RWPE1 (cell line): ENCODE measurements around the gene MEMO1.

Source experiments
- CTCF ChIA-PET: fragments of 350-600 bp; sonication (Branson Sonifier 250); formaldehyde crosslinking; extraction: SDS; loops from one replicate; lab custom pipeline; 2021; lab: Yijun Ruan, JAX
- POLR2A ChIA-PET: fragments of 400-600 bp; formaldehyde crosslinking; extraction: SDS; loops from one replicate; lab custom pipeline; 2020; ENCODE audit warnings: antibody characterized with exemption; ENCODE audit not compliant: low non-redundant PET; lab: Yijun Ruan, JAX
- DNase-seq: peaks from one replicate; pipeline ENCODE4 v3.0.0; 2012; ENCODE audit warnings: low spot score
- H3K27ac ChIP-seq: fragments of 450-650 bp; 2 replicates; pipeline ENCODE4 v1.5.1; 2017
- TF ChIP-seq, protein P1 (sequence below): fragments of 450-650 bp; conservative IDR thresholded peaks from 2 replicates; pipeline ENCODE4 v1.5.1; 2017; ENCODE audit warnings: low read depth, mild to moderate bottlenecking

MEMO1 gene

GRCh38 chr2:31835450-31835849, 175.4 kb downstream of the MEMO1 start:
- ChIA-PET CTCF (no interaction called here), POLR2A (no interaction called here)
- no peak overlapping the region for H3K27ac ChIP-seq
- no peak for DNase-seq
- TF ChIP-seq, protein P1, sequence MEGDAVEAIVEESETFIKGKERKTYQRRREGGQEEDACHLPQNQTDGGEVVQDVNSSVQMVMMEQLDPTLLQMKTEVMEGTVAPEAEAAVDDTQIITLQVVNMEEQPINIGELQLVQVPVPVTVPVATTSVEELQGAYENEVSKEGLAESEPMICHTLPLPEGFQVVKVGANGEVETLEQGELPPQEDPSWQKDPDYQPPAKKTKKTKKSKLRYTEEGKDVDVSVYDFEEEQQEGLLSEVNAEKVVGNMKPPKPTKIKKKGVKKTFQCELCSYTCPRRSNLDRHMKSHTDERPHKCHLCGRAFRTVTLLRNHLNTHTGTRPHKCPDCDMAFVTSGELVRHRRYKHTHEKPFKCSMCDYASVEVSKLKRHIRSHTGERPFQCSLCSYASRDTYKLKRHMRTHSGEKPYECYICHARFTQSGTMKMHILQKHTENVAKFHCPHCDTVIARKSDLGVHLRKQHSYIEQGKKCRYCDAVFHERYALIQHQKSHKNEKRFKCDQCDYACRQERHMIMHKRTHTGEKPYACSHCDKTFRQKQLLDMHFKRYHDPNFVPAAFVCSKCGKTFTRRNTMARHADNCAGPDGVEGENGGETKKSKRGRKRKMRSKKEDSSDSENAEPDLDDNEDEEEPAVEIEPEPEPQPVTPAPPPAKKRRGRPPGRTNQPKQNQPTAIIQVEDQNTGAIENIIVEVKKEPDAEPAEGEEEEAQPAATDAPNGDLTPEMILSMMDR = no peak

DNA sequence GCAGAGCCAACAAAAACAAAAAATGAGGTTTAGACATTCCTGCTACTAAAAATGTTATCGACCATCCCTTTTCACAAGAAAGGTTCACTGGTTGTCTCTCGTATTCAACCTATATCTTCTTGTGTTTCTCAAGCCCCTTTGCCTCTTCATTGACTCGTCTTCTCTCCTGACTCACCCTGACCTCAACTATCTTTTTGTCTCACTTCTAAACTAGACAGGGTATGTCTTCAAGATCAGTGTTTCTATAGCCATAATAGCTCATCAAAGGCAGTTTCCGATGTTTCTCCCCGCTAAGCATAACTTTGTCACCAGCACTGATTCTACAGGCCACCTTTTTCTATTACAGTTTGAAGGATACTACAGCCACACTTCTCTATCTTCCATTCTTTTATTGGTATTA, 178.4 kb downstream of the MEMO1 start:
- TF ChIP-seq, protein P1 = no peak
- ChIA-PET CTCF (interaction anchor here (0.6 kb wide), 1 partner anchor 488 kb away, joined by 6 read pairs; no protein-coding TSS in a partner anchor), POLR2A (no interaction called here)
- no peak overlapping the region for H3K27ac ChIP-seq
- DNase-seq = no peak

- POLR2A ChIA-PET = no interaction called here
- CTCF ChIA-PET = no interaction called here
- no peak overlapping the region for H3K27ac ChIP-seq
- peak; percentile 12 for DNase-seq
- TF ChIP-seq, protein P1 = no peak
These were observed 179.2 kb downstream of the MEMO1 start for GRCh38 chr2:31831585-31831984.

- no peak overlapping the region for H3K27ac ChIP-seq
- ChIA-PET CTCF (interaction anchor here (0.7 kb wide), 1 partner anchor 18 kb away, joined by 3 read pairs; no protein-coding TSS in a partner anchor), POLR2A (no interaction called here)
- TF ChIP-seq, protein P1 = no peak
- no peak for DNase-seq
These were observed 181.9 kb downstream of the MEMO1 start for GRCh38 chr2:31828891-31829290.

- POLR2A ChIA-PET = no interaction called here
- TF ChIP-seq, protein P1 = no peak
- H3K27ac ChIP-seq = no peak overlapping the region
- DNase-seq = no peak
- CTCF ChIA-PET = no interaction called here
These were observed 187.2 kb downstream of the MEMO1 start for GRCh38 chr2:31823558-31823957.

DNA sequence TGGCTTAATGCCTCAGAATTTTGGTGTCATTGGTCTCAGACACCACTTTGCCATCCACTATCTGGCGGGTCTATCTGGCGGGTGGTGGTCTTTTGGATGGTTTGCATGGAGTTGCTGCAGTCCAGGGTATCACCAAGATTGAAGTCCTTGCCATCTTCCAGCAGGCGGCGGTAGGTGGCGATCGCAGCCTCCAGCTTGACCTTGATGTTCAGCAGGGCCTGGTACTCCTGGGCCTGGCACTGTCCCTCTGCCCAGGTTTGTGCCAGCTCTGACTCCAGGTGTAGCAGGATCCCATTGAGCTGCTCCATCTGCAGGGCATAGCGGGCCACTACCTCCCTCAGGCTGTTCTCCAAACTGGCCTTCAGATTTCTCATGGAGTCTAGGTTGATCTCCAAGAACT, 188.2 kb downstream of the MEMO1 start:
- CTCF ChIA-PET = interaction anchor here (0.6 kb wide), 1 partner anchor 48 kb away, joined by 3 read pairs; no protein-coding TSS in a partner anchor
- TF ChIP-seq, protein P1 = no peak
- DNase-seq = no peak
- POLR2A ChIA-PET = no interaction called here
- H3K27ac ChIP-seq = no peak overlapping the region
